OCI-M2 (cell line): ENCODE data around the gene CWC22.
A peak's percentile ranks its signal among the peaks of the same experiment; 100 is the strongest.

Experiments
- DNase-seq: peaks from one replicate; lab custom pipeline; 2025; ENCODE audit not compliant: unreplicated experiment; lab: John Stamatoyannopoulos, UW

Gene CWC22

GRCh38 chr2:179900655-179901054 is 106.4 kb downstream of the CWC22 start:
- DNase-seq: no peak

DNA sequence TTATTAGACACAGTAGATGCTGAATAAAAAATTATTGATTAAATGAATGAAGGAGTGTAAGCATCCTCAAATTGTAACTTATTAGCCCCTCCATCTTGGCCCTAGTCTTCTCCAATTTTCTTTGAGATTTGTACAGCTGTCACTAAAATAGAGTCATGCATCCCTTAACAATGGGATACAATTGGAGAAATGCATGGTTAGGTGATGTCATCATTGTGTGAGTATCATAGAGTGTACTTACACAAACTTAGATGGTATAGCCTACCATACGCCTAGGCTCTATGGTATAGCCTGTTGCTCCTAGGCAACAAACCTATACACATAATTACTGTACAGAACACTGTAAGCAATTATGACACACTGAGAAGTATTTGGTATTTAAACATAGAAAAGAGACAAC is 107.4 kb downstream of the CWC22 start:
- DNase-seq: no peak

DNA sequence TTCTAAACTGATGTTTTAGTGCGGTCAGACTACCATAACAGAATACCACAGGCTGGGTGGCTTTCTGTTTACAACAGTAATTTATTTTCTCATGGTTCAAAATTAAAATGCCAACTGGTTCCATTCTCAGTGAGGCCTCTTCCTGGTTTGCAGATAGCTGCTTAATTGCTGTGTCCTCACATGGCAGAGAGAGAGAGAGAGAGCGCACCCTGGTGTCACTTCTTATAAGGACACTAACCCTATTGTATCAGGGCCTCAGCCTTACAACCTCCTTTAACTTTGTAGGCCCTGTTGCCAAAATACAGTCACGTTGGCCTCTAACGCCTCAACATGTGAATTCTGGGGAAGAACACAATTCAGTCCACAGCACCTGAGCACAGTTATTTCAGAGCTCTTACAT is 108.2 kb downstream of the CWC22 start:
- DNase-seq: peak; percentile 23
